GM18873 (cell line): ENCODE results near the gene CIDEC.

Experiments
- ATAC-seq: cut with Tn5 transposase; IDR thresholded peaks from one replicate; pipeline ENCODE4 v1.9.1; 2021; ENCODE audit warnings: mild to moderate bottlenecking, moderate library complexity, moderate number of reproducible peaks; ENCODE audit not compliant: unreplicated experiment, low FRiP score

The CIDEC gene, protein sequence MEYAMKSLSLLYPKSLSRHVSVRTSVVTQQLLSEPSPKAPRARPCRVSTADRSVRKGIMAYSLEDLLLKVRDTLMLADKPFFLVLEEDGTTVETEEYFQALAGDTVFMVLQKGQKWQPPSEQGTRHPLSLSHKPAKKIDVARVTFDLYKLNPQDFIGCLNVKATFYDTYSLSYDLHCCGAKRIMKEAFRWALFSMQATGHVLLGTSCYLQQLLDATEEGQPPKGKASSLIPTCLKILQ

DNA sequence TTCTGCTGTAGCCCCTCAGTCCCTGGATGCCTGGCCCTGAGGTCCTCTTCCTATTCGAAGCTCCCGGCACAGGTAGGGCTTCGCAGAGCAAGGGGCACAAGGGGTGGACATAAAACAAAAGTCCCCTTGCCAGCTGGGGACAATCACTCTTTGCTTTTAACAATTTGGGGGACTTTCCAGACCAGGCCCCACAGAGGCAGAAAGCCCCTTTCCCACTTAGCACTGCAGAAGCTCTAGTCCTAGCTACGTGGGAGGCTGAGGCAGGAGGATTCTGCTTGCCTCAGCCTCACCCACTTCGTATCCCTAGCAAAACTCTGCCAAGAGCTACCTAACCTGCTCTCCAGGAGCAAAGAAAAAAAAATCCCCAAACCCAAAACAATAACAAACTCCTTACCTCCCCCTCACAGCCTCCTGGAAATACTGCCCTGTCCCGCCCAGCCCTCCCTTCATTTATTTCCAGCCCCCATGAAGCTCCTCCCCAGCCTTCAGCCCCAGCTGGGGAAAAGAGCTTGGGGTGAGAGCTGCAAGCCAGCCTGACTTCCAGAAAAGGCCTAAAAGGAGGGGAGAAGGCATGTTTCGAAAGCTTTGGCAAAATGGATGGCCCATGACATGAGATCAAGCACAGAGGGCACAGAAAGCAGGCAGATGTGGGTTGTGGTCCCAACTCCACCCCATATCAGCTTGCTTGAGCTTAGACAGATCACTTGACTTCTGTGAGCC, at the start of gene CIDEC:
Gene CIDEC, minus strand, starts transcription at position 424 of the 720 bp plus-strand sequence. CDS start 1,767 bp downstream, outside the sequence.
- ATAC-seq: no peak

DNA sequence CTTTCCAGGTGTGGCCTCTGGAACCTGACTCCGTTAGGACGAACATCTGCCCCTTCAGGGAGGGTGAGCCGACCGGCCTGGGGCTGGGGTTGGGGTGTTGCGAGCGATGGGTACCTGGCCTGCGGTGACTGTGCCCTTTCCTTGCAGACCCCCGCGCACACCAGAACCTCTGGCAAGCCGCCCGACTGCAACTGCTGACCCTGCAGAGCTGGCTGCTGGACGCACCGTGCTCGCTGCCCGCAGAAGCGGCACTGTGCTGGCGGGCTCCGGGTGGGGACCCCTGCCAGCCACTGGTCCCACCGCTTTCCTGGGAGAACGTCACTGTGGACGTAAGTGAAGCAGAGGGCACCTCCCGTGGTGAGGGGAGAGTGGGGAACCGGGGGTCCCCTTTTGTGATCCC, 48.1 kb upstream of the CIDEC start:
- ATAC-seq: no peak

DNA sequence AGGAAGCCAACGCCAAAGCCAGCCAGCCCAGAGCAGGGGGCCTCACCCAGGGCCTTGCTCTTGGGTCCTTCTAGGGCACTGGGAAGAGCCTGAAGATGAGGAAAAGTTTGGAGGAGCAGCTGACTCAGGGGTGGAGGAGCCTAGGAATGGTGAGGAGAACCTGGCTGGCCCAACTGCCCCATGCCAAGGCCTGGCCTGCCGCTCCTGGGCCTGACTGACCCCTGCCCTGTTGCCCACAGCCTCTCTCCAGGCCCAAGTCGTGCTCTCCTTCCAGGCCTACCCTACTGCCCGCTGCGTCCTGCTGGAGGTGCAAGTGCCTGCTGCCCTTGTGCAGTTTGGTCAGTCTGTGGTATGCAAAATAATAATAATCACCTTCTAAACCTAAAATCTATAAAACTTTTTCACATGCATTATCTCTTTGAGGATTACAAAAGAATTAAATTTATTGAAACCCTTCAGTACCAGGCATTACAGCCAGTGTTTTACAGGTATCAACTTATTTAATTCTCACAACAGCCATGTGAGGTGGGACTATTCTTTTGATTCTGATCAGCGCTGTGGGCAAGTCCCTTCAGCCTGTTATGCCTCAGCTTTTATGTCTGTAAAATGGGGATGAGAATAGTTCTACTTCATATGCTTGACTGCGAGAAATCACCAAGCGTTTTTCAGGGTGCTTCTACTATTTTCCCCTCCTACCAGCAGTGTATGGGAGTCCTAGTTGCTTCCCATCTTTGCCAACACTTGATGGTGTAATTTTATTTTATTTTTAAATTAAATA, 38.4 kb upstream of the CIDEC start:
- no peak for ATAC-seq

DNA sequence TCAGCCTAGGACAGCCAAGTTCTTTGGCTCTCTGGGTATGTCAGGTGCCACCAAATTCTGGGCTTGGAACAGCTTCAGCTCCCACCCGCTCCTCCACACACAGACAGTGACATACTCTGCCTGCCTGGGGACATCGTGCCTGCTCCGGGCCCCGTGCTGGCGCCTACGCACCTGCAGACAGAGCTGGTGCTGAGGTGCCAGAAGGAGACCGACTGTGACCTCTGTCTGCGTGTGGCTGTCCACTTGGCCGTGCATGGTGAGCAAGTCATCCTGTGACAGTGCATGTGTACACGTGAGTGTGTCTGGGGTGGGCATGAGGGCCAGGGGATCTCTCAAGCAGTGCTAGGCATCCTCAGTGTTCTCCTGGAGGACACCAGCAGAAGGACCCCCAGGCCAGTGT, 37.8 kb upstream of the CIDEC start:
- ATAC-seq: no peak

DNA sequence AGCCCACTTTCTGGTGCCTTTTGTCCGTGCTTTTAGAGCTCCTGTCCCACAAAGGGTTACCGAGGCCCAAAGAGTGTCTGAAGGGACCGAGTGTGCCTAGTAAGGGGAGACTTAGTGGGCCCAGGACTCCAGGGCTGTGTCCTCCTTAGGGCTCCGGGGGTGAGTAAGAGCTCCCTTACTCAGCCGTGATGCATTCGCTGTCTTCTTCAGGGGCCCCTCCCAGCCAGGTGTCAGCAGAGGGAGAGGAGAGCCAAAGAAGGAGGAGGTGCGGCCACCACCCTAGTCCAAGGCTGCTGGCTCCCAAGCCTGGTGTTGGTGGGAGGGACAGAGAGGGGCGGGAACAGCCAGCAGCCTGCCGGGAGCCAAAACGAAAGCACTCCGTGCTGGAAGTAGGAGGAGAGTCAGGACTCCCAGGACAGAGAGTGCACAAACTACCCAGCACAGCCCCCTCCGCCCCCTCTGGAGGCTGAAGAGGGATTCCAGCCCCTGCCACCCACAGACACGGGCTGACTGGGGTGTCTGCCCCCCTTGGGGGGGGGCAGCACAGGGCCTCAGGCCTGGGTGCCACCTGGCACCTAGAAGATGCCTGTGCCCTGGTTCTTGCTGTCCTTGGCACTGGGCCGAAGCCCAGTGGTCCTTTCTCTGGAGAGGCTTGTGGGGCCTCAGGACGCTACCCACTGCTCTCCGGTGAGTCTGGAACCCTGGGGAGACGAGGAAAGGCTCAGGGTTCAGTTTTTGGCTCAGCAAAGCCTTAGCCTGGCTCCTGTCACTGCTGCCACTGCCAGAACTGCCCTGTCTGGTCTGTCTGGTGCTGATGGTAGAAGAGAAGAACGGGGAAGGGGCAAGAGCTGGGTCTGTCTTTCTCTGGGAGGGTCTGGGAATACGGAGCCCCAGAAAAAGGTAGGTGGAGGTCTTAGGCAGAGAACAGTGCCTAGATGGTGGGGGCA, 37.0 kb upstream of the CIDEC start, which contains the start of gene IL17RC:
Gene IL17RC, plus strand, starts transcription at position 365 of the 947 bp plus-strand sequence. Its CDS starts 218 bp downstream, at position 583.
- no peak for ATAC-seq

DNA sequence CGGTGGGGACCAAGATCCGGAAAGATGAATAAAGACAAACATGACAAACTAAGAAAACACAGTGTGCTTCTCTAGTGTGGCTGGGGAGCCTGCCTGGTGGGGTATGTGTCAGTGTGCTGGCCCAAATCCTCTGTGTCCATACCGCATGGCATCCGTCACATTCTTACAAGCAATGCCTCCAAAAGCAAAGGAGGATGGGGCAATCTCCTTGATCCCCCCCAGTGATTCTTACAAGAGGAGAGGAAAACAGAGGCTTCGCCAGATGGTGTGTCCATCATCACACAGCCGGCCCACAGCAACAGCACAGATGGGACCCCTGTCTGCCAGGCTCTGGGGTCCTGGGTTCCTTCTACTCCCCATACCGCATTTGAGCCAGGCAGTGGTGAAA, 36.3 kb upstream of the CIDEC start:
- no peak for ATAC-seq

DNA sequence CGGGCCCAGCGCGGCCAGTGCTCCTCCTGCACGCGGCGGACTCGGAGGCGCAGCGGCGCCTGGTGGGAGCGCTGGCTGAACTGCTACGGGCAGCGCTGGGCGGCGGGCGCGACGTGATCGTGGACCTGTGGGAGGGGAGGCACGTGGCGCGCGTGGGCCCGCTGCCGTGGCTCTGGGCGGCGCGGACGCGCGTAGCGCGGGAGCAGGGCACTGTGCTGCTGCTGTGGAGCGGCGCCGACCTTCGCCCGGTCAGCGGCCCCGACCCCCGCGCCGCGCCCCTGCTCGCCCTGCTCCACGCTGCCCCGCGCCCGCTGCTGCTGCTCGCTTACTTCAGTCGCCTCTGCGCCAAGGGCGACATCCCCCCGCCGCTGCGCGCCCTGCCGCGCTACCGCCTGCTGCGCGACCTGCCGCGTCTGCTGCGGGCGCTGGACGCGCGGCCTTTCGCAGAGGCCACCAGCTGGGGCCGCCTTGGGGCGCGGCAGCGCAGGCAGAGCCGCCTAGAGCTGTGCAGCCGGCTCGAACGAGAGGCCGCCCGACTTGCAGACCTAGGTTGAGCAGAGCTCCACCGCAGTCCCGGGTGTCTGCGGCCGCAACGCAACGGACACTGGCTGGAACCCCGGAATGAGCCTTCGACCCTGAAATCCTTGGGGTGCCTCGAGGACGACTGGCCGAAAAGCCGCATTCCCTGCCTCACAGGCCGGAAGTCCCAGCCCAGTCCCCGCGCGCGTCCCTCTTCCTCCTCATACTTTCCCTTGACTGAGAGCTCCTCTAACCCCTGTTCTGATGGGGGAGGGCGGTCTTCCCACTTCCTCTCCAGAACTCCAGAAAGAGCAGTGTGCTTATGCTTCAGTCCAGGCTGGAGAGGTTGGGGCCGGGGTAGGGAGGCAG, 35.4 kb upstream of the CIDEC start:
- no peak for ATAC-seq

DNA sequence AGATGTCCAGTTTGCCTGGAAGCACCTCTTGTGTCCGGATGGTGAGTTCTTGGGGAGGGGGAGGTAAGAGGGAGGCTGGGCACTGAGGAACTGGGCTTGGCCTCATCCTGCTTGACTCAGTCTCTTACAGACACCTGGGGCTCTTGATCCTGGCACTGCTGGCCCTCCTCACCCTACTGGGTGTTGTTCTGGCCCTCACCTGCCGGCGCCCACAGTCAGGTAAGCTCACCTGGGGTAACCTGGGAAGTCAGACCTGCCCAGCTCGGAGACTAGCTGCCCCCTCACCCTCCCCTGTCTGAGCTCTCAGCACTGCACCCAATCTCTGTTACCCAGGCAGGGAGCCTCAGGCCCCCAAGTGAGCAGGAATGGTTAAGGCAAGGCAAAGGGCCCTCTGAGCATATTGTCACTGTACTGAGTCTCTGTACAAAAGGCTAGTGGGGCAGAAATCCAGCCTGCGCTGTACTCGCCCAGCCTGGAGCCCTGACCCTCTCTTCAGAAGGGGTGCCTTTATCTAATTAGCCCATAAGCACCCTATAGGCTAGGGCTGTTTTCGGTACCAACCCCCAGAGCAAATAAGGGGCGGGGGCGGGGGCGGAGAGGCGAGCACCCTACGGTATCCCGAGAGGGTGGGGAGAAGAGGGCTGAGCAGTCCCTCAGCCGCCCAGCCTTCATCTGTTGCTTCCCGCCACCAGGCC, 34.7 kb upstream of the CIDEC start:
- ATAC-seq: no peak

DNA sequence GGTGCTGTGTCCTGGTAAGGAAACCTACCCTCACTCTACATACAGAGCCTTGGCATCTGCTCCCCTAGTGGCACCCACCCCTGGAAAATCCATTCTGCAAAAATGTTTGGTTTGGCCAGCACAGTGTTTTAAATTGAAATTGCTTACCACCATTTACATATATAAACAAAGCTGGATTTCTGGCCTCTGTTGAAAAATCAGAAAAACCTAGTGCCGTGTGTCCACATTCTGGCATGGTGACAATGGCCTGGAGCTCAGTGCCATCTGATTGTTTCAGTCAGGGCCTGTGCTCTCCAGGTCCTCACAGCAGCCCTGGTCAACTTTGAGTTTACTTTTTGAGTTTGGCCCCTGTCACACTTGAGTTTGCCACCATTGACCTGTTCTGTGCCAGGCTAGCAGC, 34.0 kb upstream of the CIDEC start:
- no peak for ATAC-seq

DNA sequence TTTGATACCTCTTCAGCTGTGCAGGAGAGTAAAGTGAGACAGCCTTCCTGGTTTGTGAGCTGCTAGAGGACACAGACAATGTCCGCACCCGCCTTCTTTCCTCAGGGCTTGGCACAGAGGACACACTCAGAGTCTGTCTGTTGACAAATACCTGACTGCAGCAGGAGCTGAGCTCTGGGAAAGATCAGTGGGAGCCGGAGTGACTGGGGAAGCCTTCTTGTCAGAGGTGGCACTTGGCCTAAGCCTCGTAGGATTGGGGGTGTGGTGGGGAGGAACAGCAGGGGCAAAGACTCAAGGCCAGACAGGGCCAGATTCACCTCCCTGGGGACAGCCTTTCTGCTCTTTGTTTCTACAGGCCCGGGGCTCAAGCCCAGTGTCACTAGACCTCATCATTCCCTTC, 33.5 kb upstream of the CIDEC start:
- ATAC-seq: no peak

DNA sequence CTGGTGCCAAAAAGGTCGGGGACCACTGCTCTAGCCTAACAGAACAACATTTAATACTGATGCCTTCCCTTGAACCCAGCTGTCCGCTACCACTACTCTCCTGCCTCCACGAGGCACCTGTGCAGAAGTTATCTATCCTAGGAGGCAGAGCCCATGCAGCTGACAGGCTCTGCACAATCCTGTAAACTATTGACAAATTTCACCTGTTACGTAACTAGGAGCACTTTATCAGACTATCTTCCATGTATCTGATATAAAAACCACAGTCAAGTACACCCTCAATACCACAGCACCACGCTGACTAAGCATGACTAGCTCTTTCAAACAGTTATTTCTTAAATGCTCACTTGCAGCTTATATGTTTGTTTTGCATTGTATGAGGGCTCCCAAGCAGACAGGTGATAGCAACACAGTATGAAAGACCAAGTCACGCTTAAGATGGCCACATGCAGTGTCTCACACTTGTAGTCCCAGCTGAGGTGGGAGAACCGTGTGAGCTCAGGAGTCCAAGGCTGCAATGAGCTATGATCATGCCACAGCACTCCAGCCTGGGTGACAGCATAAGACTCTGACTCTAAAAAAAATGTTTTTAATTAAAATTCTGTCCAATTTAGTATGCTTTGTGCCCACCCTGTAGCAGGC, 32.4 kb upstream of the CIDEC start:
- ATAC-seq: no peak

DNA sequence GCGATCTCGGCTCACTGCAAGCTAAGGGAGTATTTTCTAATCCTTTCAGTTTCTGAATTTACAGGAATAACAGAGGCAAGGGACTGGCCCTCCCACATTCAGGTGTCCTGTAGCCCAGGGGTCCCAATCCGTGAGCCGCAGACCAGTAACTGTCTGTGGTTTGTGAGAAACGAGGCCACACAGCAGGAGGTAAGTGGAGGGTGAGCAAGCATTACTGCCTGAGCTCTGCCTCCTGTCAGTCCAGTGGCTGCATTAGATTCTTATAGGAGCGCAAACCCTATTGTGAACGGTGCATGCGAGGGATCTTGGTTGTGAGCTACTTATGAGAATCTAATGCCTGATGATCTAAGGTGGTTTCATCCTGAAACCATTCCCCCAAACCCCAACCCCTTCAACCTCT, 31.8 kb upstream of the CIDEC start:
- ATAC-seq: no peak

DNA sequence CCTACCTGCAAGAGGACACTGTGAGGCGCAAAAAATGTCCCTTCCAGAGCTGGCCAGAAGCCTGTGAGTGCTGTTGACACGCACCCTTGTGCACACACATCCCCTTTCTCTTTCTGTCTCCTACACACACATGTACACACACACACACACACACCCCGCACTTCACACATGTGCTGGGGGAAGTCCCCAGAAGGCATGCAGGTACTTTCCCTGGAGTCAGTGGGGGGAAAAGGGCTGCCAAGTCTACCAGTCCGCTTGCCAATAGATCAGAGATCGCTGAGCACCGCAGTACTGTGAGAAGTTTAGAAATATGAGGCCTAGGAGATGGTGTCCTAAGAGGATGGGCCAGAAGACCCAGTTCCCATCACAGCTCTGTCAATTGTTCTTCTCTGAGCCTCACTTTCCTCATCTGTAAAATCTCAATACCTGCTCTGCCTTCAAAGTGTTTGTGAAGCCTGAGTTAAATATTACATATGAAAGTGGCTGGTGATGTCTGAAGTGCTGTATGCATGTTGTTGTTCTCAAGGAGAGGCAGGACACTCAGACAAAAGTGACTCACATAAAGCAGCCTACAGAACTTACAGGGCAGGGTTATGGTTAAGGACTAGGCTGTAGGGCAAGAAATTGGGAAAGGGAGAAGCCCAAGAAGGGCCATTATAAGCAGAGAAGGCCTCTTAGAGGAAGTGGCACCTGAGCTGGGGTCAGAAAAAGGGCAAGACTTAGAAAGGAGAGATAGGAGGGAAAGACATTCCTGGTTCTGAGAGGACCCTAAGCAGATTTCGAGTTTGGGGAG, 29.4 kb upstream of the CIDEC start:
- ATAC-seq: no peak

DNA sequence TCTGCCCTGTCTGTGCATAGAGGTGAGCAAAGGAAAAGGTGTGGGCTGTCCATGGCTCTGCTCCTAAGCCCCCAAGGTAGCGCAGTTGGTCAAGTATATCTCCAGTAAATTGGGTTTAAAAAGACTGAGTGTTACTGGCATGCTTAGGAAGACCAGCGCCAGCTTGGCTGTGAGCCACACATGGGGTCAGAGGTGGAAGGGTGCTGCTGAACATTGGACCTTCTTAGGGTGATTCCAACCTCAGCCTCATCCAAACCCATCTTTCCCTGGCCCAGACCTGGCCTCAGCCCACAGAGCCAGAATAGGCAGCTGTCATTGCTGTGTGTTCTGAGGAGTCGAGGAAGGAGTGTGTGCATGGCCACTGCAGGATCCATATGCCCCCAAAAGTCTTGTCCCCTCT, 28.2 kb upstream of the CIDEC start:
- ATAC-seq: no peak

DNA sequence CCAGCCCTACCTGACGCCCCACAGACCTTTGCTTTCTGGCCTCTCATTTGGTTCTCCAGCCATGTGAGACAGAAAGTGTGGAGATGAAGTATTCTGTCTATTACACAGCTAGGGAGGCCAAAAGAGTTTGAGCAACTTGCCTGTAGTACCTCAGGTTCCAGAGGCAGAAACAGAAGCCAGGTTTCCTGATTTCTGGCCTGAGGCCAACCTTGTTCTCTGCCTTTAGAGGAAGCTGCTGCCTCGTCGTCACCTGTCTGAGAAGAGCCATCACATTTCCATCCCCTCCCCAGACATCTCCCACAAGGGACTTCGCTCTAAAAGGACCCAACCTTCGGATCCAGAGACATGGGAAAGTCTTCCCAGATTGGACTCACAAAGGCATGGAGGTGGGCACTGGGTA, 26.4 kb upstream of the CIDEC start:
- ATAC-seq: no peak

DNA sequence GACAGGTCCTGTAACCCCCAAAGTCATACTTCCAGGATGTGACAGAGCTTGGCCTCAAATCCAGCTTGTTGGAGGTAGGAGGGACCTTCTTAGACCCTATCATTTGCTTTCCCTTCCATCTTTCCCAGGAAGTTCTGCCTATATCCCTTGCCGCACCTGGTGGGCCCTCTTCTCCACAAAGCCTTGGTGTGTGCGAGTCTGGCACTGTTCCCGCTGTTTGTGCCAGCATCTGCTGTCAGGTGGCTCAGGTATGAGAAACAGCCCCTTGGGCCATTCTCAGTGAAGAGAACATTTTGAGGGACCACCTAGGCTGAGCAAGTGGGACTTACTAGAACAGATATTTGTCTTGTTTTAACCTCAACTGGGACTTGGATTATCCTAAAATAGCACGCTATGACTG, 23.9 kb upstream of the CIDEC start:
- no peak for ATAC-seq

DNA sequence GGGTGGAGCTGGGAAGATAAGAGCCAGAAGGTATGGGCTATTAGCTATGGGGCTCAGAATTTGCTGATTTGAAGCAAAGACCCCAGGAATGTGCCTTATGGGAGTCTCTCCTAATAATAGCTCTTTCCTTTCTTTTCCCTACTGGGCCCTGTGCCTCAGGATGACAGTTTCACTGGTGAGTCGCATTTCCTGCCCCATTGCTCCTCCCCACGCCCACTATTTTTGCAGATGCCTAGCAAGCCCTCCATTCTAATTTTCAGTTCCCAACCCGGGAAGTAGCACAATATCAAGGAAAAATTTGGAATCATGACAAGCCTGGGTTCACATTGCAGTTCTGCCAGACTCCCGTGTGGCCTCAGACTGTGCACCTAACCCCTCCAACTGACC, 23.2 kb upstream of the CIDEC start:
- no peak for ATAC-seq
